Fibroblast of skin of abdomen (primary cell): Measurements from ENCODE around the gene PUSL1.

Experiments
- DNase-seq: peaks from one replicate; pipeline ENCODE4 v3.0.0-alpha.2; 2013

The PUSL1 gene

GRCh38 chr1:1325288-1326074 is 17.1 kb downstream of the PUSL1 start:
- DNase-seq = no peak

DNA sequence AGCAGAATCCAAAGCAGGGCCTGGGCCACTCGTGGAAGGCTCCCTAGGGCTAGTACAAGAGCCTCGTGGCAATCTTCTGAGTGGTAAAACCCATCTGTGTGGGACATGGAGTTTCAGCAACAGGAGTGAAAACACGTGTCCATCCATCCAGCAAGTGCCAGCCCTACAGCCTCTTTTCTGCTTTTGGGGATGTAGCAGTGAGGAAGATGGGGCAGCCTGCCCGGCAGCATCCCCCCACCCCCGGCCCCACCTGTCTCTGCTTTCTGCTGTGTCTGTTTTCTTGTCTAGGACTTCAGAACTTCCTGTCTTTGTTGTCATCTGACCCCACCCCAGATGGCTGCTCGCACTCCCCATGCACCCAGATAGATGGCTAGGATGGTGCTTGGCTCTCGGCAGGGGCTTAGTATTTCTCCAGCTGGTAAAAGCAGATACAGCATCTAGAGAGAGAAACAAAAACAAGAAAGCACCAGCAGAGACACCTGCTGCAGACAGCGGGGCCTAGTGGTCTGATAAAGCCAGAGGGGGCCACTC is 17.7 kb downstream of the PUSL1 start:
- DNase-seq = no peak

DNA sequence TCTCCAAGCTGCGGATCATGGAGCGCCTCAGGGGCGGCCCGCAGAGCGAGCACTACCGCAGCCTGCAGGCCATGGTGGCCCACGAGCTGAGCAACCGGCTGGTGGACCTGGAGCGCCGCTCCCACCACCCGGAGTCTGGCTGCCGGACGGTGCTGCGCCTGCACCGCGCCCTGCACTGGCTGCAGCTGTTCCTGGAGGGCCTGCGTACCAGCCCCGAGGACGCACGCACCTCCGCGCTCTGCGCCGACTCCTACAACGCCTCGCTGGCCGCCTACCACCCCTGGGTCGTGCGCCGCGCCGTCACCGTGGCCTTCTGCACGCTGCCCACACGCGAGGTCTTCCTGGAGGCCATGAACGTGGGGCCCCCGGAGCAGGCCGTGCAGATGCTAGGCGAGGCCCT is 18.9 kb downstream of the PUSL1 start:
- DNase-seq = no peak

GRCh38 chr1:1328254-1328653 is 19.9 kb downstream of the PUSL1 start:
- DNase-seq = no peak

DNA sequence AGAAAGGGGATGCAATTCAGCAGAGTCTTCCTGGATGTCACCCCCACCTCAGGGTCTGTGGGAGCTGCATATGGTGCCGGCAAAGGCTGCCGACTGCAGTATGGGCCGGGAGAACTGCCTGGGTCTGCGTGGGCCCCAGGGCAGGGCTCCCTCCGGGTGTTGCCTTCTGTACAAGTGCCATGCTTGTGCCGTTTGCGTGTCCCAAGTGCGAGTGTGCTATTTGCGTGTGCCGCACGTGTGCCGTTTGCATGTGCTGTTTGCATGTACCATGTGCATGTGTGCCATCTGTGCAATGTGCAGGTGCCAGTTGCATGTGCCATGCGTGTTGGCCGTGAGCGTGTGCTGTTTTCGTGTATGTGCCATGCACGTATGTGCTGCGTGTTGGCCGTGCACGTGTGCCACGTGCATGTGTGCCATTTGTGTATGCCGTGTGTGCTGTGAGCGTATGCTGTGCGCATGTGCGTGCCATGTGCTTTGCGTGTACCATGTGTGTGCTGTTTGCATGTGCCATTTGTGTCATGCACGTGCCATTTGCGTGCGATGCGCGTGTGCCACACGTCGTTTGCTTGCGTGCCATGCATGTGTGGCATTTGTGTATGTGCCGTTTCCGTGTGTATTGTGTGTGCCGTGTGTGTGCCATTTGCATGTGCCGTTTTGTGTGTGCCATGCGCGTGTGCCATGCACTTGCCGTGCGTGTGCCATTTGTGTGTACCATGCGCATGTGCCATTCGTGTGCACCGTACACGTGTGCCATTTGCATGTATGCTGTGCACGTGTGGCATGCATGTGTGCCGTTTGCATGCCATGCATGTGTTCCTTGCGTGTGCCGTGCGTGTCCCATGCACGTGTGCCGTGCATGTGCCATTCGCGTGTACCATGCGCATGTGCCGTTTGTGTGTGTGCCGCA is 21.2 kb downstream of the PUSL1 start:
- no peak for DNase-seq

DNA sequence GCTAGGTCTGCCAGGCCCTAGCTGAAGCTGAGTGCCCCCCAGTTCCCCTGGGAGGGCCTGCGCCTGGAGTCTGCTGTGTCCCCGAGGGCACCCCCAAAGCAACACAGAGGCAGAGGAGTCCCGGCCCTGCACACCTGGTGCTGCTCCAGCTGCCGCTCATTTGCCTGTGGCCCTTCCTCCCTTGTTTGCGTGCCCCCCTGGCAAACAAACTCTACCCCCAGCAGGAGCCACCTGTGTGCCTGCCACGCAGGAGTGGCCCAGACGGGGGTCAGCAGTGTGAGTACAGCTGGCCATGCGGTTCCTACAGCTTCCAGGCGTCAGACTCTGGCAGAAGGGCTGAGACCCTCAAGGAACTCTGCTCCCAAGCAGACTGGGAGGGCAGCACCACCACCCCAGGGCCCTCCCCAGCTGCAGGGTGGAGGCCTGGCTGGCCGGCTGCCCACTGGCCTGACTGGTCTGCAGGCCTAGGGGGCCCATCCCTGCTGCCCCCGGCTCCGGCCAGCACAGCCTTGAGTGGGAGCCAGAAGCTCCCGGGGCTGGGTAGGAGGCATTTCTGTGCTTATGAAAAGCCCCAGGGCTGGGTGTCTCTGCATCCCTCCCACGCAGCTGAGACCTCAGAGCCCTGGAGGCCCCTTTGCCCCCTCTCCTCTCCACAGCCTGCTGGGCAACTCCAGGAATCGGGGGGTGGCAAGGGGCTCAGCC is 22.1 kb downstream of the PUSL1 start:
- no peak for DNase-seq

DNA sequence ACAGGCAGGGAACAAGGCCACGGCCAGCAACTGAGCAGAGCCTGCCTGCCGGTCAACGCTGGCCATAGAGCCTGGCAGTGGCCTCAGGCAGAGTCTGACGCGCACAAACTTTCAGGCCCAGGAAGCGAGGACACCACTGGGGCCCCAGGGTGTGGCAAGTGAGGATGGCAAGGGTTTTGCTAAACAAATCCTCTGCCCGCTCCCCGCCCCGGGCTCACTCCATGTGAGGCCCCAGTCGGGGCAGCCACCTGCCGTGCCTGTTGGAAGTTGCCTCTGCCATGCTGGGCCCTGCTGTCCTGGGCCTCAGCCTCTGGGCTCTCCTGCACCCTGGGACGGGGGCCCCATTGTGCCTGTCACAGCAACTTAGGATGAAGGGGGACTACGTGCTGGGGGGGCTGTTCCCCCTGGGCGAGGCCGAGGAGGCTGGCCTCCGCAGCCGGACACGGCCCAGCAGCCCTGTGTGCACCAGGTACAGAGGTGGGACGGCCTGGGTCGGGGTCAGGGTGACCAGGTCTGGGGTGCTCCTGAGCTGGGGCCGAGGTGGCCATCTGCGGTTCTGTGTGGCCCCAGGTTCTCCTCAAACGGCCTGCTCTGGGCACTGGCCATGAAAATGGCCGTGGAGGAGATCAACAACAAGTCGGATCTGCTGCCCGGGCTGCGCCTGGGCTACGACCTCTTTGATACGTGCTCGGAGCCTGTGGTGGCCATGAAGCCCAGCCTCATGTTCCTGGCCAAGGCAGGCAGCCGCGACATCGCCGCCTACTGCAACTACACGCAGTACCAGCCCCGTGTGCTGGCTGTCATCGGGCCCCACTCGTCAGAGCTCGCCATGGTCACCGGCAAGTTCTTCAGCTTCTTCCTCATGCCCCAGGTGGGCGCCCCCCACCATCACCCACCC is 22.9 kb downstream of the PUSL1 start, which contains the start of gene TAS1R3:
Gene TAS1R3 (plus strand): TSS at position 213 of the 898 bp plus-strand sequence. CDS start 66 bp downstream, at position 279.
- DNase-seq = no peak

DNA sequence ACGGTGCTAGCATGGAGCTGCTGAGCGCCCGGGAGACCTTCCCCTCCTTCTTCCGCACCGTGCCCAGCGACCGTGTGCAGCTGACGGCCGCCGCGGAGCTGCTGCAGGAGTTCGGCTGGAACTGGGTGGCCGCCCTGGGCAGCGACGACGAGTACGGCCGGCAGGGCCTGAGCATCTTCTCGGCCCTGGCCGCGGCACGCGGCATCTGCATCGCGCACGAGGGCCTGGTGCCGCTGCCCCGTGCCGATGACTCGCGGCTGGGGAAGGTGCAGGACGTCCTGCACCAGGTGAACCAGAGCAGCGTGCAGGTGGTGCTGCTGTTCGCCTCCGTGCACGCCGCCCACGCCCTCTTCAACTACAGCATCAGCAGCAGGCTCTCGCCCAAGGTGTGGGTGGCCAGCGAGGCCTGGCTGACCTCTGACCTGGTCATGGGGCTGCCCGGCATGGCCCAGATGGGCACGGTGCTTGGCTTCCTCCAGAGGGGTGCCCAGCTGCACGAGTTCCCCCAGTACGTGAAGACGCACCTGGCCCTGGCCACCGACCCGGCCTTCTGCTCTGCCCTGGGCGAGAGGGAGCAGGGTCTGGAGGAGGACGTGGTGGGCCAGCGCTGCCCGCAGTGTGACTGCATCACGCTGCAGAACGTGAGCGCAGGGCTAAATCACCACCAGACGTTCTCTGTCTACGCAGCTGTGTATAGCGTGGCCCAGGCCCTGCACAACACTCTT is 23.8 kb downstream of the PUSL1 start:
- DNase-seq = no peak

DNA sequence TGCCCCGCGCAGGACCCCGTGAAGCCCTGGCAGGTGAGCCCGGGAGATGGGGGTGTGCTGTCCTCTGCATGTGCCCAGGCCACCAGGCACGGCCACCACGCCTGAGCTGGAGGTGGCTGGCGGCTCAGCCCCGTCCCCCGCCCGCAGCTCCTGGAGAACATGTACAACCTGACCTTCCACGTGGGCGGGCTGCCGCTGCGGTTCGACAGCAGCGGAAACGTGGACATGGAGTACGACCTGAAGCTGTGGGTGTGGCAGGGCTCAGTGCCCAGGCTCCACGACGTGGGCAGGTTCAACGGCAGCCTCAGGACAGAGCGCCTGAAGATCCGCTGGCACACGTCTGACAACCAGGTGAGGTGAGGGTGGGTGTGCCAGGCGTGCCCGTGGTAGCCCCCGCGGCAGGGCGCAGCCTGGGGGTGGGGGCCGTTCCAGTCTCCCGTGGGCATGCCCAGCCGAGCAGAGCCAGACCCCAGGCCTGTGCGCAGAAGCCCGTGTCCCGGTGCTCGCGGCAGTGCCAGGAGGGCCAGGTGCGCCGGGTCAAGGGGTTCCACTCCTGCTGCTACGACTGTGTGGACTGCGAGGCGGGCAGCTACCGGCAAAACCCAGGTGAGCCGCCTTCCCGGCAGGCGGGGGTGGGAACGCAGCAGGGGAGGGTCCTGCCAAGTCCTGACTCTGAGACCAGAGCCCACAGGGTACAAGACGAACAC is 24.5 kb downstream of the PUSL1 start:
- no peak for DNase-seq

DNA sequence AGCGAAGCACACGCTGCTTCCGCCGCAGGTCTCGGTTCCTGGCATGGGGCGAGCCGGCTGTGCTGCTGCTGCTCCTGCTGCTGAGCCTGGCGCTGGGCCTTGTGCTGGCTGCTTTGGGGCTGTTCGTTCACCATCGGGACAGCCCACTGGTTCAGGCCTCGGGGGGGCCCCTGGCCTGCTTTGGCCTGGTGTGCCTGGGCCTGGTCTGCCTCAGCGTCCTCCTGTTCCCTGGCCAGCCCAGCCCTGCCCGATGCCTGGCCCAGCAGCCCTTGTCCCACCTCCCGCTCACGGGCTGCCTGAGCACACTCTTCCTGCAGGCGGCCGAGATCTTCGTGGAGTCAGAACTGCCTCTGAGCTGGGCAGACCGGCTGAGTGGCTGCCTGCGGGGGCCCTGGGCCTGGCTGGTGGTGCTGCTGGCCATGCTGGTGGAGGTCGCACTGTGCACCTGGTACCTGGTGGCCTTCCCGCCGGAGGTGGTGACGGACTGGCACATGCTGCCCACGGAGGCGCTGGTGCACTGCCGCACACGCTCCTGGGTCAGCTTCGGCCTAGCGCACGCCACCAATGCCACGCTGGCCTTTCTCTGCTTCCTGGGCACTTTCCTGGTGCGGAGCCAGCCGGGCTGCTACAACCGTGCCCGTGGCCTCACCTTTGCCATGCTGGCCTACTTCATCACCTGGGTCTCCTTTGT is 25.3 kb downstream of the PUSL1 start:
- no peak for DNase-seq

DNA sequence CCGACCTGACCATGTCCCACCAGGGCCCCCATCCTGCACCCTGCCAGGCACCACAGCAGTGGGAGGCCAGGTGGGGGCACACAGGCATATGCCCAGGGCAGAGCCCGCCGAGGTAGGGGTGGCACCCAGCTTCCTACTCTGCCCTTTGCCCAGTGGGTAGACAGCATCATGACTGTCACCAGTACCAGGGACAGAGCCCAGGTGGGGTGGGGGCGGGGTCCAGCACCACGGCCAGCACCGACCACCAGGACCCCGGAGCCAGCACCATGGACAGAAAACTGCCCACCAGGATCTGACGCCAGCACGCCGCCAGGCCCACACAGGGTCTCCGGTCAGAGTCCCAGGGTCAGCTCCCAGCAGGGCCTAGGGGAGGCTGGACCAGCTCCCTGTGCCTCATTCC is 26.4 kb downstream of the PUSL1 start:
- no peak for DNase-seq

GRCh38 chr1:1335283-1335682 is 26.9 kb downstream of the PUSL1 start:
- DNase-seq = no peak

DNA sequence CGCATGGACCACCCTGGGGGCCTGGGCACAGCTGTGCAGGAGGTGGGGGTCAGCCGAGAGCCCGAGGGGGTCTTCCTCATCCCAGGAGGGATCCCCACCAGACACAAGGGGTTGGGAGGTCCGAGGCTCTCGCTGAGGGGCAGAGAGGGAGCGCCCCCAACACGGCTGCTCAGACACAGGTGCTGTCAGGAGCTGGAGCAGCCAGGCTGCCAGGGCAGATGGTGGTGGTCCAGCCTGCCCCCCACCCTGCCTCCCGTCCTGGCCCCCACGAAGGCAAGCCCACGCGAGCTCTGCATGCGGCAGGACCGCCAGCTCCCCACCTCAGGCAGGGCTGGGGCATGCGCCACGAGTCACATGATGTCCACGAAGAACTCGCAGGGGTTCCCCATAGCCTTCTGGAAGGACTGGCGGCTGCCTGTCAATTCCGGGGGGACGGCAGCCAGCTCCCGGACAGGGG is 27.4 kb downstream of the PUSL1 start:
- no peak for DNase-seq

- DNase-seq = no peak
Observed at GRCh38 chr1:1336446-1336845, 28.0 kb downstream of the PUSL1 start.

DNA sequence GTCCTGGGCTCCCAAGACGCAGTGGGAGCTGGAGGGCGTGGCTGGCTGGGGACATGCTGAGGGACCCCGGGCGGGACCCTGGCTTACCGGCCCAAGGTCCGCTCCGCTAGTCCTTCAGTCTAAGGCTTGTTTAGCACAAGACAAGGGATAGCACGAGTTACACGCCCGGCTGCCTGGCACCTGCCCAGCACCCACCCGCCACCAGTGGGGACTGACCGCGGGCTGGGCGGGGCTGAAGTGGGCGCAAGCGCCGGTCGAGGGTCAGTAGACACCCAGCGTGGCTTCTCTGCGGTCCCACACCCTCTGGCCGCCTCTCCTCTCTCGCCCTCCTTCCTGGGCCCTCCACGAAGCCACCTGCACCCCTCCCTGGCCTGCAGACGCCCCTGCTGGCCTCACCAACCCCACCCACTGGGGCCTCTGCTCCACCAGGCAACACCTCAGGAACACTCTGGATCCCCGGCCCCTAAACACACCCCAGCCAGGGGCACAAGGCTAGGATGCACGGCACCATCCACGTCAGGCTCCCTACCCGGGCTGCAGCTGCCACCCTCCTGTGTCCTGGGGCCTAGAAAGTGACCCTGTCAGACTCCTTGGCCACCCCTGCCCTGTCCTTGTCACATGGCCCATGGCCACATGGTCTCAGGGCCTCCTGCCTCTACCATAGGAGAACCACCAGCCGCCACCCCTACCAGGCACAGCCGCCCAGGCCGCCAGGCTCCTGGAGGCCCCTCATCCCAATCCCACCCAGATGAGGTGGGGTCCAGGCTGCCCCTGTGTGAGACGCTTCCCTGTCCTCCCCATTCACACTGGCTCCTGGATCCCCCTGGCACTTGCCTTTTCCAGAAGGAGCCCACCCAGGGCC is 28.8 kb downstream of the PUSL1 start:
- no peak for DNase-seq

DNA sequence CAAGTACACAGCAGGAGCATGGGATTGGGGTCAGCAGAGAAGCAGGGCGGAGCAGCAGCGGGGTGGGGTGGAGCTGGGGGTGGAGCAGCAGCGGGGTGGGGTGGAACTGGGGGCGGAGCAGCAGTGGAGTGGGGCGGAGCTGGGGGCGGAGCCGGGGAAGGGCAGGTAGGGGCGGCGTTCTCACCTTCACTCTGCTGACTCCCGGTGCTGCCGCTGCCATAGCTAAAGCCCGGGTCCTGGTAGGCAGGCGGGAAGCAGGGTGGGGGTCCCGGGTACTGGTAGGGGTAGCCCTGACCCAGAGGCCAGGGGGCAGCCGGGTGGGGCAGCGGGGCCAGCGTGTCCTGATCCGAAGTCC is 29.4 kb downstream of the PUSL1 start:
- no peak for DNase-seq

DNA sequence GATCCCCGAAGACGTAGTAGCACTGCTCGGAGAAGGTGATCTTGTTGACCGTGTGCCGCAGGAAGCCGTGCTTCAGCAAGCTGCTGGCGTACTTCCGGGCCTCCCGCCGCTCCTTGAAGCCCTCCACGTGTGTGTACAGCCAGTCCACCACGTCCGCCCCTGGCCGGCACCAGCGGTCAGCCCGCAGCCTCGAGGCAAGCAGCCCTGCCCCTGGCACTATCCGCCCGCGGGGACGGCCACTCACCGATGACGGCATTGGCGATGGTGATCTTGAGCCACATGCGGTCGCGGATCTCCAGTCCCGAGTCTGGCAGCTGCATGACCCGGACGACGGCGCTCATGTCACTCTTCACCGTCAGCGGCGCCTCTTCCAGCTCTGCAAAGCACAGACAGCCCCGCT is 29.9 kb downstream of the PUSL1 start:
- no peak for DNase-seq

DNA sequence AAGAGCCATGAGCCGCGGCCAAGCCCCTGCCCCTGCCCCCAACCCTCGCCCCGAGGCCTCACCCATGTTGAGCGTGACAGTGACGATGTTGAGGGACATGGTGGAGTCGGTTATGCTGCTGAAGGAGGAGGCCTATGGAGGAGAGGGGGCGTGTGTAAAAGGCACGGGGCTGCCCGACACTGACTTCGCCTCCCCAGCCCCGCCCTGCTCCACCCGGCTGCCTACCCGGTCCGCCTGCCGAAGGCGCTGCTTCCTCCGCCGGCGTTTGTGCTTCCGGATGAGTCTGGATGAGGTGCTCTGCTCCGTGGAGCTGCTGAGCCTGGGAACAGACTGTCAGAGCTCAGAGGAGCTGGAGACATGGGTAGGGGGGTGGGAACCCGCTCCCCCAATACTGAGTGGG is 31.8 kb downstream of the PUSL1 start:
- DNase-seq = no peak
